ENCODE data around the gene HERC3.

HERC3 gene

DNA sequence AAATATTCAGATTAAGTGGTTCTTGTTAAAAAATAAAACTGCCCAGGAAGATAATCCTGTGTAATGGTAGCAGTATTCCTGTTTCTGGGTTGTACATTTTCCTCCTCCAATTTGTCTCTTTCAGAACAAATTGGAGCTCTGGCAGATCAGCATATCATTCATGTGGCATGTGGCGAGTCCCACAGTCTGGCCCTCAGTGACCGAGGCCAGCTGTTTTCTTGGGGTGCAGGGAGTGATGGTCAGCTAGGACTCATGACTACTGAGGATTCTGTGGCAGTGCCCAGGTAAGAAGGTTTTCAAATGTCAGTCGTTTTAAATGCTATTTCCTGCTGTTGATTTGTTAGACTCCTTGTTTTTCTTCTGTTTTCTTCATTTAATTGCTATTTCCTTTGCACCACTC, 57.4 kb downstream of the HERC3 start:
- POLR2A ChIA-PET (ENCODE audit: low non-redundant PET), result no interaction called here
- CTCF ChIA-PET, result interaction anchor here (1.1 kb wide), 1 partner anchor 110 kb away, joined by 3 read pairs; no protein-coding TSS in a partner anchor
- TF ChIP-seq, protein P1, sequence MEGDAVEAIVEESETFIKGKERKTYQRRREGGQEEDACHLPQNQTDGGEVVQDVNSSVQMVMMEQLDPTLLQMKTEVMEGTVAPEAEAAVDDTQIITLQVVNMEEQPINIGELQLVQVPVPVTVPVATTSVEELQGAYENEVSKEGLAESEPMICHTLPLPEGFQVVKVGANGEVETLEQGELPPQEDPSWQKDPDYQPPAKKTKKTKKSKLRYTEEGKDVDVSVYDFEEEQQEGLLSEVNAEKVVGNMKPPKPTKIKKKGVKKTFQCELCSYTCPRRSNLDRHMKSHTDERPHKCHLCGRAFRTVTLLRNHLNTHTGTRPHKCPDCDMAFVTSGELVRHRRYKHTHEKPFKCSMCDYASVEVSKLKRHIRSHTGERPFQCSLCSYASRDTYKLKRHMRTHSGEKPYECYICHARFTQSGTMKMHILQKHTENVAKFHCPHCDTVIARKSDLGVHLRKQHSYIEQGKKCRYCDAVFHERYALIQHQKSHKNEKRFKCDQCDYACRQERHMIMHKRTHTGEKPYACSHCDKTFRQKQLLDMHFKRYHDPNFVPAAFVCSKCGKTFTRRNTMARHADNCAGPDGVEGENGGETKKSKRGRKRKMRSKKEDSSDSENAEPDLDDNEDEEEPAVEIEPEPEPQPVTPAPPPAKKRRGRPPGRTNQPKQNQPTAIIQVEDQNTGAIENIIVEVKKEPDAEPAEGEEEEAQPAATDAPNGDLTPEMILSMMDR (conservative IDR thresholded peaks at IDR 0.05; ENCODE audit: low read depth), result no peak
- no peak overlapping the region for H3K27ac ChIP-seq
- DNase-seq (ENCODE audit: low spot score), result no peak

DNA sequence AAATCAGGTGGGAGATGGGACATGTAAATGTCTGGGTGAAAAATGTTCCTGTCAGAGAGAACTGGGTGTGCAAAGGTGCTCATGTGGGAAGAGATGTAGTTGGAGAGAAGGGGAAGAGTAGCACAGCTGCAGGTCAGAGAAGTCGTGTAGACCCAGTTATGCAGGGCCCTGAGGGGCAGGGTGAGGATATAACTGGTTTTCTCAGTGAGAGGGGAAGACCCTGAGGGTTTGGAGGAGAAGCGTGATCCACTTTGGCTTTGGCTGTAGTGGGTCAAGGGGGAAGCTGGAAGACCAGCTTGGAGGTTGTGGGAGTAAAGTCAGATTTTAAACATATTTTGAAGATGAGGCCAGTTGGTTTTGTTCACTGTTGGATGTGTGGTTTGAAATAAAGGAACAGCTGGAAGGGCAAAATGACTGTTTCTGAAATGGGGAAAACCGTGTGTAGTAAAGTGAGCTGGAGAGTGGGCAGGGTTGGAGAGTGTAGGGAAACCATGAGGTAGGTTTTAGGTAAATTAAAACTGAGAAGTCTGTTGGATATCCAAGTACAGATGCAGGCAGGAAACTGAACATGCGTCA, 61.2 kb downstream of the HERC3 start:
- DNase-seq (ENCODE audit: low spot score), result no peak
- ChIA-PET CTCF (interaction anchor here (1.3 kb wide), 1 partner anchor 61 kb away, joined by 3 read pairs; the partner anchor contains the start of gene HERC3), POLR2A (ENCODE audit: low non-redundant PET) (no interaction called here)
- H3K27ac ChIP-seq, result no peak overlapping the region
- TF ChIP-seq, protein P1 (conservative IDR thresholded peaks at IDR 0.05; ENCODE audit: low read depth), result no peak

DNA sequence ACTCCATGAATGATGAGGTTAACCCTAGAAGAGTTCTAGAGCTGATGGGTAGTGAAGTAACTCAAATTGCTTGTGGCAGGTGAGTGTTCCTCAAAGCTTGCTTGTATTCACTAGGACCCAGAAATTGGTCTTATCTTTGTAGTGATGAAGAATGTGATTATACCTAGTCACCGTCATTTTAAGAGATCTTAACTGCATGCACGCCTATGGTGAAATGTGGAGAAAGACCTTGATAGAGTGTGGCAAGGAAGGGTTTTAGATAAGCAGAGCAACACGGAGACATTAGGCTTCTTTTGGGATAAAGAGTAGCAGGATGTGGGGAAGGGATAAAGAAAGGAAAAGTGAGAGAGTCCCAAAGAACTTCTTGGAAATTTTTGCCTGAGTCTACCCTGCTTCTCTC, 62.9 kb downstream of the HERC3 start:
- ChIA-PET CTCF (interaction anchor here (0.6 kb wide), 1 partner anchor 132 kb away, joined by 3 read pairs; no protein-coding TSS in a partner anchor), POLR2A (ENCODE audit: low non-redundant PET) (no interaction called here)
- no peak for DNase-seq (ENCODE audit: low spot score)
- TF ChIP-seq, protein P1 (conservative IDR thresholded peaks at IDR 0.05; ENCODE audit: low read depth), result no peak
- H3K27ac ChIP-seq, result no peak overlapping the region

DNA sequence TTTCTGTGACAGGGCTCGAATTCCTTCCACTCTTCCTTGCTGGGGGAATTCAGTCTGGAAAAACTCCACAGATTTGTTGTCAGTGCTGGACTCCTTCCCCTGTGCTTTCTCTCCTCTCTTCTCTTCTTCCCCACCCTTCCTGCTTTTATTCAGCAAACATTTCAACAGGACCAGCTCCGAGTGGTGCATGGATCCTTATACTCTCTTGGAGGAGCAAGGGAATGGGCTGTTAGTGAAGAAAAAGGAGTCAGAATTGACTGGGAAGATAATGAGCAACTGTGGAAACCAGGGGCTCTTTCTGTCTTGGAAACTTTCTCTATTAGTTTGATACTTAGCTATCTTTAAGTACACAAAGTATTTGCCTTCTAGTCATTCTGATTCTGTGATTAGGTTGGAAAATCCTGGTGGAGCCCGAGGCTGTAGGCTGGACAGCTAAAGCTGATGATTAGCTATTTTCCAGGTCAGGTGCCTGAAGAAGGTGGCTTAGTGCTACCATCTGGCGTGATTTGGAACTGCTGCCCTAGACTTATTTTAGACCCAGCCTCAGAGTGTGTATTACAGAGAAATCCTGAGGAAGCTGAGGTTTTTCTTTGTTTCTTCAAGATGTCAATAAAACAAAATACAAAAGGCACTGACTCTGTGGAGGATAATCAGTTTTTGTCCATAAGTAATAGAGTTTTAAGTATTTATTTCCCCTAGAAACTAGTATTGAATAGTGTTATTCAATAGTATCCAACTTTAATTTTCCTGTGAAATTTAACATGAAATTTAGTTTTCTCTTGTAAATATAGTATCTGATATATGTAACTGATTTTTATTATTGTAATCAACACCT, 67.0 kb downstream of the HERC3 start:
- TF ChIP-seq, protein P1 (conservative IDR thresholded peaks at IDR 0.05; ENCODE audit: low read depth), result peak; percentile 86
- peak; percentile 78 for DNase-seq (ENCODE audit: low spot score)
- H3K27ac ChIP-seq, result no peak overlapping the region
- ChIA-PET CTCF (interaction anchor here (0.6 to 1.4 kb wide), 13 partner anchors 8 to 136 kb away, joined by 3 to 14 read pairs (median 4); no protein-coding TSS in a partner anchor), POLR2A (ENCODE audit: low non-redundant PET) (interaction anchor here (1.1 kb wide), 1 partner anchor 132 kb away, joined by 4 read pairs; no protein-coding TSS in a partner anchor)

DNA sequence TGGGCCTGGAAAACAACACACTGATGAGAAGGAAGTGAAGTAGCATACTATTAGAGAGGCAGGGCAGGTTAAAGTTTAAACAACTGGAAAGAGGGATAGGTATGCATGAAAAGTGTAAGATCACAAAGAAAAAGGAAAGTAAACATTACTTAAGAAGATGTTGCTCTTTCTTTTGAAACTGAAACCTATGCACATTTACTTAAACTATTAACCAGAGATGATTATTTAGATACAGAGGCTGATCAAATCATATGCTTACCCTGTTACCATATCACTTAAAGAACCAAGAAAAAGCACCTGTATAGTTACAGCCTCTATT, 67.6 kb downstream of the HERC3 start:
- POLR2A ChIA-PET (ENCODE audit: low non-redundant PET), result interaction anchor here (1.1 kb wide), 1 partner anchor 133 kb away, joined by 4 read pairs; no protein-coding TSS in a partner anchor
- no peak for DNase-seq (ENCODE audit: low spot score)
- CTCF ChIA-PET, result interaction anchor here (0.6 to 1.4 kb wide), 9 partner anchors 8 to 137 kb away, joined by 3 to 14 read pairs (median 4); partner anchors contain the start of gene NAP1L5
- TF ChIP-seq, protein P1 (conservative IDR thresholded peaks at IDR 0.05; ENCODE audit: low read depth), result no peak
- H3K27ac ChIP-seq, result peak overlapping the region; percentile 54; the same call in 1 of the 2 replicates

DNA sequence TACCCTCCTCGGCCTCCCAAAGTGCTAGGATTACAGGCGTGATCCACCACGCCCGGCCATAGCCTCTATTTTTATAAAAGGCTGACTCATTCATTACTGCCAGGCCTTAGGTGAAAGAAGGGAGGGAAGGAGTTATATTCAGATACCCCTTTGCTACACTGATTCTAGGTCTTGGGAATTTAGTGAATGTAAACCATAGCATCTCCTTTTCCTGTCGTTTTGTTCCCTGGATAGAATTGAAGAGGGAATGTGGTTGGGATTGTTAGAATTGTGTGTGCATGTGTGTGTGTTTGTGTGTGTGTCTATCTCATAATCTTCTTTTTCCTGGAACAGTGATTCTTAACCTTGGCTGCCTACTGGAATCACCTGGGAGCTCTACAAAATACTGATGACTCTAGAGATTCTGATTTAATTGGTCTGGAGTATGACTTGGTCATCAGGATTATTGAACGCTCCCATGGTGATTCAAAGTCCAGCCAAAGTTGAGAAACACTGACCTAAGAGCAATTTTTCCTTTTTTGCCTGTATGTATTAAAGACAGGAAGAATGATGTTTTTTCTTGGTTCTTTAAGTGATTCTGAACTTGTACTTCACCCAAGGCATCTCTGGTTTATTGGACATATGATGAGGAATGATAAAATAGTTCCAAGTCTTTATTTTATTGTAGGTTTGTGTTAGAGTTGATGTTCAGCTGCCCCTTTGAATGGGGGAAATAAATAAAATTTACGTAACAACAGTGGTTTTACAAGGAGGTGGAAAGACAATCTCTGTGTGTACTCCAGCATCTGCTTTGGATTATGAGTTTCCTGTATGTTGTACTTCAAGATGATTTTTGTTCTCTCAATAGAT, 68.4 kb downstream of the HERC3 start:
- CTCF ChIA-PET, result interaction anchor here (0.6 to 0.7 kb wide), 3 partner anchors 37 to 124 kb away, joined by 3 to 4 read pairs (median 3); partner anchors contain the start of gene NAP1L5
- no peak for DNase-seq (ENCODE audit: low spot score)
- POLR2A ChIA-PET (ENCODE audit: low non-redundant PET), result no interaction called here

More for the DNA sequence above, 68.4 kb downstream of the HERC3 start:
- TF ChIP-seq, protein P1 (conservative IDR thresholded peaks at IDR 0.05; ENCODE audit: low read depth), result no peak
- peak overlapping the region; percentile 54; the same call in 1 of the 2 replicates for H3K27ac ChIP-seq

Measured in RWPE1 (cell line).